Dendritic cell treated with granulocyte-macrophage colony-stimulating factor and Interleukin-4, amounts not matched to agents 40 ng/mL and 50 ng/mL, for 4 days (primary cell): ENCODE data around the gene STAC.

Experiments
- H3K27ac Mint-ChIP-seq: one replicate; pipeline ENCODE4 v1.8.0; 2022; ENCODE audit warnings: mild to moderate bottlenecking, mixed read lengths
- H3K27me3 Mint-ChIP-seq: one replicate; pipeline ENCODE4 v1.8.0; 2022; ENCODE audit warnings: mild to moderate bottlenecking, mixed read lengths
- H3K36me3 Mint-ChIP-seq: one replicate; pipeline ENCODE4 v1.8.0; 2022; ENCODE audit warnings: low read depth, mixed read lengths
- H3K4me1 Mint-ChIP-seq: one replicate; pipeline ENCODE4 v1.8.0; 2022; ENCODE audit warnings: low read depth, mixed read lengths
- H3K4me3 Mint-ChIP-seq: one replicate; pipeline ENCODE4 v1.8.0; 2022; ENCODE audit warnings: mild to moderate bottlenecking, moderate library complexity, mixed read lengths
- H3K9me3 Mint-ChIP-seq: one replicate; pipeline ENCODE4 v1.8.0; 2022; ENCODE audit warnings: mixed read lengths
- intact Hi-C: fragments of 100-400 bp; cut with micrococcal nuclease; formaldehyde crosslinking; loops from one replicate; pipeline ENCODE4 v1.15.0; 2022

The STAC gene

DNA sequence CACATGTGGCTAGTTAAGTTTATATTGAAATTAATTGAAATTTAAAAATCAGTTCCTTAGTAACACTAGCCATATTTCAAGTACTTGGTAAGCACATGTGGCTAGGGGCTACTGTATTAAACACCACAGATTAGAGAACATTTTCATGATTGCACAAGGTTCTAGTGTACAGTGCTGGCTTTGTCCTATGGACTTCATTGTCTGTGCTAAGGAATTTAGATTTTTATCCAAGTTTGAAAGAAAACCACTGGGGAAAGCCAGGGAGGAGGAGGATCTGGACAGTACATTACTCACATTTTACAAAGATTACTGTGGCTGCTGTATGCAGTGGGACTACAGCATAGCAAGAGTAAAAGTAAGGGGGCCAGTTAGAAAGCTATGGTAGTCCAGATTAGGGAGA is 13.9 kb downstream of the STAC start:
- H3K36me3 Mint-ChIP-seq = peaks cover 68% of the 10 kb centered on the region
- H3K4me1 Mint-ChIP-seq = peaks cover 47% of the 10 kb centered on the region
- intact Hi-C loops = no loop called here
- H3K27me3 Mint-ChIP-seq = no peaks in the 10 kb centered on the region
- no peak overlapping the region for H3K27ac Mint-ChIP-seq
- no peak overlapping the region for H3K4me3 Mint-ChIP-seq
- no peaks in the 10 kb centered on the region for H3K9me3 Mint-ChIP-seq

GRCh38 chr3:36397841-36398240 is 17.5 kb downstream of the STAC start:
- no peak overlapping the region for H3K4me3 Mint-ChIP-seq

DNA sequence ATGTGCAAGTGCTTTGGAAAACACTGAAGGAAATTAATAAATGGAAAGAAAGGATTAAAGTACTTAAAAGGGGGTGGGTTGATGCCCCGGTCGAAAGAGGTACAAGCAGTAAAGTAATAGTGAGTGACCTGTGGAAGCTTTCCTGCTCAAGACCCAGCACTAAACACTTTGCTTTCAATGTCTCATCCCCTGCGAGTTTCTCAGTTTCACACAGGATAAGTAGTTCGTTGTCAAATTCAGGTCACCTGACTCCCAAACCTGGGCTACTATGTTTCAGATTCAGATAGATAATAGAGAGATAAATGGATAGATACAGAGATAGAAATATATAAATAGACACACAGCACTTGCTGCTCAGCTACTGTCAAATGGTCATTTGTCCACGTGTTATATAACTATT is 19.6 kb downstream of the STAC start:
- no peak overlapping the region for H3K4me3 Mint-ChIP-seq
- H3K27me3 Mint-ChIP-seq = no peaks in the 10 kb centered on the region
- H3K9me3 Mint-ChIP-seq = no peaks in the 10 kb centered on the region
- peaks cover 13% of the 10 kb centered on the region for H3K4me1 Mint-ChIP-seq
- H3K27ac Mint-ChIP-seq = no peak overlapping the region
- intact Hi-C loops = loop anchor here (10.0 kb wide), 1 partner anchor 305 kb away; no protein-coding TSS in a partner anchor
- peaks cover 45% of the 10 kb centered on the region for H3K36me3 Mint-ChIP-seq

More at GRCh38 chr3:36397841-36398240, 17.5 kb downstream of the STAC start:
- Mint-ChIP-seq H3K36me3 (peaks cover 64% of the 10 kb centered on the region), H3K4me1 (peaks cover 25% of the 10 kb centered on the region), H3K9me3 (no peaks in the 10 kb centered on the region), H3K27ac (no peak overlapping the region), H3K27me3 (no peaks in the 10 kb centered on the region)
- intact Hi-C loops = no loop called here

- Mint-ChIP-seq H3K36me3 (peaks cover 48% of the 10 kb centered on the region), H3K4me1 (peaks cover 15% of the 10 kb centered on the region), H3K27ac (no peak overlapping the region), H3K27me3 (no peaks in the 10 kb centered on the region), H3K4me3 (no peak overlapping the region), H3K9me3 (no peaks in the 10 kb centered on the region)
- intact Hi-C loops = loop anchor here (10.0 kb wide), 1 partner anchor 304 kb away; no protein-coding TSS in a partner anchor
Measured at GRCh38 chr3:36401056-36401455, 20.8 kb downstream of the STAC start.

- Mint-ChIP-seq H3K36me3 (peaks cover 52% of the 10 kb centered on the region), H3K4me3 (no peak overlapping the region), H3K27me3 (no peaks in the 10 kb centered on the region), H3K27ac (no peak overlapping the region), H3K9me3 (no peaks in the 10 kb centered on the region), H3K4me1 (peaks cover 17% of the 10 kb centered on the region)
- intact Hi-C loops = loop anchor here (10.0 kb wide), 1 partner anchor 301 kb away; no protein-coding TSS in a partner anchor
Measured at GRCh38 chr3:36403661-36404060, 23.4 kb downstream of the STAC start.

GRCh38 chr3:36405190-36405589 is 24.9 kb downstream of the STAC start:
- intact Hi-C loops = loop anchor here (5.0 to 10.0 kb wide), 2 partner anchors 137 to 300 kb away; no protein-coding TSS in a partner anchor

GRCh38 chr3:36408146-36408545 is 27.8 kb downstream of the STAC start:
- Mint-ChIP-seq H3K4me3 (no peak overlapping the region), H3K36me3 (peaks cover 70% of the 10 kb centered on the region), H3K4me1 (peaks cover 30% of the 10 kb centered on the region), H3K27ac (peak overlapping the region; percentile 2), H3K9me3 (no peaks in the 10 kb centered on the region), H3K27me3 (no peaks in the 10 kb centered on the region)
- intact Hi-C loops = loop anchor here (5.0 to 10.0 kb wide), 2 partner anchors 134 to 297 kb away; no protein-coding TSS in a partner anchor

More at GRCh38 chr3:36405190-36405589, 24.9 kb downstream of the STAC start:
- no peaks in the 10 kb centered on the region for H3K27me3 Mint-ChIP-seq
- H3K36me3 Mint-ChIP-seq = peaks cover 52% of the 10 kb centered on the region
- H3K27ac Mint-ChIP-seq = no peak overlapping the region
- no peaks in the 10 kb centered on the region for H3K9me3 Mint-ChIP-seq
- peaks cover 17% of the 10 kb centered on the region for H3K4me1 Mint-ChIP-seq
- H3K4me3 Mint-ChIP-seq = no peak overlapping the region

DNA sequence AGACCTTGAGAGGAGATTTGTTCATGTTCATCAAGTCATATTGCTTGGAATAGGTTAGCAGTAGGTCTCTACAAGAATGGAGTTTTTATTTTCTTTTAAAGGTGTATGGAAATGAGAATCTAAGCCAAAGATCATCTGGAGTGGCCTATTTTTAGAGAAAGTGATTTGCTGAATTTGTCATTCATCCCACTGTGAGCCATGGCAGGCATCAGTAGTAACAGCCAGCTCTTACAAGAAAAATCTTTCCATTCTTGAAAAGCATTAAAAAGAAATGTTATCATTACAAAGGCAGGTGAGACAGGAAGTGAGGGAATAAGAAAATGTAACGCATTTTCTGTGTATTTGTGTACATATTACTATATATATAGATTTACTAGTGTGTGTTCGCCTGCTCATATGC is 29.6 kb downstream of the STAC start:
- Mint-ChIP-seq H3K36me3 (peaks cover 86% of the 10 kb centered on the region), H3K4me1 (peaks cover 30% of the 10 kb centered on the region), H3K27me3 (no peaks in the 10 kb centered on the region), H3K4me3 (no peak overlapping the region), H3K27ac (no peak overlapping the region), H3K9me3 (peaks cover 14% of the 10 kb centered on the region)
- intact Hi-C loops = loop anchor here (5.0 to 10.0 kb wide), 2 partner anchors 132 to 295 kb away; no protein-coding TSS in a partner anchor

GRCh38 chr3:36411587-36411986 is 31.3 kb downstream of the STAC start:
- H3K4me1 Mint-ChIP-seq = peaks cover 21% of the 10 kb centered on the region
- intact Hi-C loops = no loop called here
- peaks cover 22% of the 10 kb centered on the region for H3K9me3 Mint-ChIP-seq
- H3K4me3 Mint-ChIP-seq = no peak overlapping the region
- H3K36me3 Mint-ChIP-seq = peaks cover 83% of the 10 kb centered on the region
- H3K27ac Mint-ChIP-seq = no peak overlapping the region
- no peaks in the 10 kb centered on the region for H3K27me3 Mint-ChIP-seq

DNA sequence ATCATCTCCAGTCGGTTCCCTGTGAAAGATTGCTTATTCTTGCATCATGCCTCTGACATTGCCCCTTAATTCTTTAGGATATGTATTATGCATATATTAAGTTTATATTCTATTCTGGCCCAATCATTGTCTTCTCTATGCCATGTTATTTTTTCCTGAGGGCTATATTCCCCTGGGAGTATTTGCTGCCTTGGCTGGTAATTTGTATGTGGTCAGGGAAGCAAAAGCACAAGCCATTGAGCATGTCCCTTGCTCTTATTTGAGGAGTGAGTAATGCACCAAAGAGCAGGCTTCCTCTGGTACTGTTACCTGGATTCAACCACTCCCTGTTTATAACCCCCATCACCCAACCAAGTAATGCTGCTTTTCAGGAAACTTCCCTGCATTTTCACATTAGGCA is 36.3 kb downstream of the STAC start:
- no peaks in the 10 kb centered on the region for H3K27me3 Mint-ChIP-seq
- H3K36me3 Mint-ChIP-seq = peaks cover 67% of the 10 kb centered on the region
- H3K4me3 Mint-ChIP-seq = no peak overlapping the region
- H3K9me3 Mint-ChIP-seq = peaks cover 22% of the 10 kb centered on the region
- intact Hi-C loops = no loop called here
- H3K27ac Mint-ChIP-seq = no peak overlapping the region
- H3K4me1 Mint-ChIP-seq = peaks cover 11% of the 10 kb centered on the region

GRCh38 chr3:36417237-36417636 is 36.9 kb downstream of the STAC start:
- Mint-ChIP-seq H3K36me3 (peaks cover 63% of the 10 kb centered on the region), H3K27me3 (no peaks in the 10 kb centered on the region), H3K9me3 (peaks cover 22% of the 10 kb centered on the region), H3K27ac (no peak overlapping the region), H3K4me1 (peaks cover 8% of the 10 kb centered on the region), H3K4me3 (no peak overlapping the region)
- intact Hi-C loops = no loop called here

GRCh38 chr3:36418296-36418695 is 38.0 kb downstream of the STAC start:
- Mint-ChIP-seq H3K4me1 (peaks cover 7% of the 10 kb centered on the region), H3K4me3 (no peak overlapping the region), H3K9me3 (peaks cover 22% of the 10 kb centered on the region), H3K27me3 (no peaks in the 10 kb centered on the region), H3K27ac (no peak overlapping the region), H3K36me3 (peaks cover 52% of the 10 kb centered on the region)
- intact Hi-C loops = no loop called here

DNA sequence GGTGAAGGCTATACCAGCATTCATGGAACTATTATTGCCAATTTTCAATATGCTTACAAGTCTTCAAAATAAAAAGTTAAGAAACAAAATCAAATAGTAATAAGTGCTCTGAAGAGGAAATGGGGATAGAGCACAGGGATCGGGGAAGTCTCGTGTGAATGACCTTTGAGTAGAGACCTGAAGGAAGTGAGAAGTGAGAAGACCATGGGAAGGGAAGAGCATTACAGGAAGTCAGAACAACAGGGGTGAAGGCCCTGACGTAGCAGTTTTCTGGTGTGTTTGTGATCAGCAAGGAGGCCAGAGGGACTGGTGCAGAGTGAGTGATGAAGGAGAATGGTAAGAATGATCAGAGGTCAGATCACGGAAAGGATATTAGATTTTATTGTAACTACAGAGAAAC is 48.1 kb downstream of the STAC start:
- Mint-ChIP-seq H3K27me3 (no peaks in the 10 kb centered on the region), H3K27ac (peak overlapping the region; percentile 65), H3K36me3 (peaks cover 57% of the 10 kb centered on the region), H3K9me3 (peaks cover 9% of the 10 kb centered on the region), H3K4me1 (peaks cover 45% of the 10 kb centered on the region), H3K4me3 (no peak overlapping the region)
- intact Hi-C loops = no loop called here

- Mint-ChIP-seq H3K27me3 (no peaks in the 10 kb centered on the region), H3K4me3 (no peak overlapping the region), H3K36me3 (peaks cover 51% of the 10 kb centered on the region), H3K4me1 (peaks cover 45% of the 10 kb centered on the region), H3K9me3 (peaks cover 9% of the 10 kb centered on the region), H3K27ac (no peak overlapping the region)
- intact Hi-C loops = no loop called here
Measured at GRCh38 chr3:36429986-36430485, 49.7 kb downstream of the STAC start.

GRCh38 chr3:36433511-36433910 is 53.2 kb downstream of the STAC start:
- Mint-ChIP-seq H3K4me3 (no peak overlapping the region), H3K27ac (no peak overlapping the region), H3K9me3 (peaks cover 4% of the 10 kb centered on the region), H3K27me3 (no peaks in the 10 kb centered on the region), H3K36me3 (peaks cover 38% of the 10 kb centered on the region), H3K4me1 (peaks cover 32% of the 10 kb centered on the region)
- intact Hi-C loops = no loop called here
